ENCODE measurements around the gene CEP295NL. TPM values are rescaled to one million over a fixed set of nuclear protein-coding genes. Genes with fewer than 3 reads are reported as not detected.
"Not testable (repeated sequence)": the region's sequence is repeated elsewhere in the genome, so short reads cannot be mapped to it uniquely, and the experiment has no call there.

CEP295NL gene
- polyA plus RNA-seq, 3 donors, result 0.38 to 0.81 TPM; not detected in 1

GRCh38 chr17:78890498-78890897 lies 12.5 kb downstream of the CEP295NL start:
- H3K79me2 ChIP-seq (ENCODE audit: insufficient read depth, low read length), result peaks cover 88% of the 10 kb centered on the region
- peak; percentile 96 to 97 (median 96) for DNase-seq
- peaks cover 76 to 80% of the 10 kb centered on the region in 2 donors for H3K4me1 ChIP-seq (ENCODE audit: control insufficient read depth in 1 of 2, insufficient read depth in 2 of 2, low read length in 2 of 2)
- H3K36me3 ChIP-seq (replicated peaks in 1 of 2; ENCODE audit: control insufficient read depth in 1 of 2, insufficient read depth in 2 of 2, low read length in 2 of 2), result peaks cover 7 to 30% of the 10 kb centered on the region in 2 donors
- H3K4me2 ChIP-seq (replicated peaks; ENCODE audit: extremely low read depth, low read length, poor library complexity, severe bottlenecking), result peak overlapping the region; percentile 52
- Mint-ChIP-seq H3K27me3 (ENCODE audit: low read depth in 3 of 3) (peaks cover 0 to 2% (median 0%) of the 10 kb centered on the region in 3 donors), H3K9me3 (peaks cover 0 to 3% (median 0%) of the 10 kb centered on the region in 7 donors), H3K4me1 (peaks cover 92% of the 10 kb centered on the region), H3K27ac (peak overlapping the region; percentile 95 to 99 (median 98)), H3K4me3 (peak overlapping the region; percentile 54 to 74), H3K36me3 (peaks cover 57 to 61% of the 10 kb centered on the region in 2 donors)
- WGBS (ENCODE audit: insufficient coverage), result 0% methylated on average over 13 of the region's 16 CpGs
- H3K9me3 ChIP-seq (replicated peaks in 1 of 2; ENCODE audit: control insufficient read depth in 1 of 2, insufficient read depth in 1 of 2, low read length in 2 of 2), result no peaks in the 10 kb centered on the region
- peaks cover 57% of the 10 kb centered on the region for H4K20me1 ChIP-seq (ENCODE audit: insufficient read depth, low read length)
- no peak for TF ChIP-seq CTCF (IDR thresholded peaks at IDR 0.05)
- no peak overlapping the region for H2AFZ ChIP-seq (ENCODE audit: insufficient read depth, low read depth, low read length, poor library complexity, severe bottlenecking)
- H3K9ac ChIP-seq (ENCODE audit: insufficient read depth, low read length, poor library complexity, severe bottlenecking), result peak overlapping the region; percentile 70
- peak overlapping the region; percentile 94 for H3K27ac ChIP-seq (ENCODE audit: low read depth in 1 of 2, low read length in 2 of 2)
- peak overlapping the region in 1 of 3 experiments; percentile 42 for H3K4me3 ChIP-seq (replicated peaks in 1 of 3; ENCODE audit: low read depth in 2 of 3, low read length in 3 of 3)
- intact Hi-C loops (cut with micrococcal nuclease), result loop anchor here in 1 of 2 donors (2.0 kb wide), 1 partner anchor 24 kb away; no protein-coding TSS in a partner anchor
- no peaks in the 10 kb centered on the region for H3K27me3 ChIP-seq (ENCODE audit: control insufficient read depth in 2 of 2, insufficient read depth in 2 of 2, low read length in 2 of 2)

GRCh38 chr17:78890096-78890495 lies 12.9 kb downstream of the CEP295NL start:
- Histone ChIP-seq H3K79me2 (ENCODE audit: insufficient read depth, low read length) (peaks cover 88% of the 10 kb centered on the region), H3K27ac (ENCODE audit: low read depth in 1 of 2, low read length in 2 of 2) (peak overlapping the region; percentile 94), H3K36me3 (replicated peaks in 1 of 2; ENCODE audit: control insufficient read depth in 1 of 2, insufficient read depth in 2 of 2, low read length in 2 of 2) (peaks cover 7 to 28% of the 10 kb centered on the region in 2 donors), H3K4me1 (ENCODE audit: control insufficient read depth in 1 of 2, insufficient read depth in 2 of 2, low read length in 2 of 2) (peaks cover 80 to 84% of the 10 kb centered on the region in 2 donors), H4K20me1 (ENCODE audit: insufficient read depth, low read length) (peaks cover 57% of the 10 kb centered on the region), H3K4me3 (replicated peaks in 1 of 3; ENCODE audit: low read depth in 2 of 3, low read length in 3 of 3) (peak overlapping the region in 1 of 3 experiments; percentile 42), H3K4me2 (replicated peaks; ENCODE audit: extremely low read depth, low read length, poor library complexity, severe bottlenecking) (peak overlapping the region; percentile 52), H3K9ac (ENCODE audit: insufficient read depth, low read length, poor library complexity, severe bottlenecking) (peak overlapping the region; percentile 70)
- Mint-ChIP-seq H3K4me3 (peak overlapping the region; percentile 54 to 71), H3K4me1 (peaks cover 93% of the 10 kb centered on the region), H3K27ac (peak overlapping the region; percentile 95 to 99 (median 98)), H3K36me3 (peaks cover 59 to 61% of the 10 kb centered on the region in 2 donors)
- intact Hi-C loops (cut with micrococcal nuclease), result loop anchor here in 1 of 2 donors (2.0 kb wide), 1 partner anchor 25 kb away; no protein-coding TSS in a partner anchor
- not testable (repeated sequence) for H3K27me3 ChIP-seq (ENCODE audit: control insufficient read depth in 2 of 2, insufficient read depth in 2 of 2, low read length in 2 of 2); H3K27me3 Mint-ChIP-seq (ENCODE audit: low read depth in 3 of 3); H3K9me3 Mint-ChIP-seq; H2AFZ ChIP-seq (ENCODE audit: insufficient read depth, low read depth, low read length, poor library complexity, severe bottlenecking); H3K9me3 ChIP-seq (replicated peaks in 1 of 2; ENCODE audit: control insufficient read depth in 1 of 2, insufficient read depth in 1 of 2, low read length in 2 of 2)
- DNase-seq, result peak; percentile 23 to 50 (median 35)
- 7% methylated on average over 7 of the region's 11 CpGs for whole genome bisulfite sequencing (ENCODE audit: insufficient coverage)

Measured in CD14-positive monocyte (primary cell).